Neuronal stem cell (in vitro differentiated cells): Measurements from ENCODE around the gene ARHGEF10L.

Source experiments
- DNase-seq: peaks from one replicate; pipeline ENCODE4 v3.0.0-alpha.2; 2013; ENCODE audit warnings: low spot score
- H2AFZ ChIP-seq: one replicate; pipeline ENCODE4 v1.6.1; 2013; ENCODE audit warnings: mild to moderate bottlenecking, low read length, inconsistent platforms
- H2AK5ac ChIP-seq: 2 replicates; pipeline ENCODE4 v1.6.1; 2013; ENCODE audit warnings: low read depth, mild to moderate bottlenecking, inconsistent platforms, low read length, moderate library complexity, mixed read lengths
- H2BK120ac ChIP-seq: 2 replicates; pipeline ENCODE4 v1.6.1; 2013; ENCODE audit warnings: low read depth, mild to moderate bottlenecking, inconsistent platforms, low read length, moderate library complexity, mixed read lengths
- H2BK12ac ChIP-seq: one replicate; pipeline ENCODE4 v1.6.1; 2013; ENCODE audit warnings: low read length, inconsistent platforms
- H2BK15ac ChIP-seq: 2 replicates; pipeline ENCODE4 v1.6.1; 2013; ENCODE audit warnings: mild to moderate bottlenecking, low read length, inconsistent platforms, mixed read lengths
- H2BK5ac ChIP-seq: one replicate; pipeline ENCODE4 v1.6.1; 2013; ENCODE audit warnings: inconsistent platforms, mild to moderate bottlenecking, low read length, moderate library complexity
- H3K14ac ChIP-seq: one replicate; pipeline ENCODE4 v1.6.1; 2013; ENCODE audit warnings: low read length, inconsistent platforms
- H3K18ac ChIP-seq: 2 replicates; pipeline ENCODE4 v1.6.1; 2013; ENCODE audit warnings: low read length, inconsistent platforms
- H3K23ac ChIP-seq: 2 replicates; pipeline ENCODE4 v1.6.1; 2013; ENCODE audit warnings: low read depth, mild to moderate bottlenecking, mixed read lengths, low read length, inconsistent platforms; ENCODE audit not compliant: poor library complexity
- H3K27ac ChIP-seq: replicated peaks from 3 replicates; pipeline ENCODE4 v1.5.1; 2013; ENCODE audit warnings: low read length, inconsistent platforms
- H3K27me3 ChIP-seq, 3 experiments: 2 replicates each; pipeline ENCODE4 v1.6.1; 2013; ENCODE audit warnings: low read length in 3 of 3, mild to moderate bottlenecking in 2 of 3, inconsistent platforms in 1 of 3, low read depth in 1 of 3, mixed read lengths in 1 of 3, moderate library complexity in 1 of 3; ENCODE audit not compliant: control insufficient read depth in 3 of 3, insufficient read depth in 3 of 3
- H3K36me3 ChIP-seq, 2 donors: replicated peaks in 1 of 2; 2 replicates each; pipeline ENCODE4 v1.6.1; 2013; ENCODE audit warnings: low read length in 2 of 2; ENCODE audit not compliant: control insufficient read depth in 2 of 2, insufficient read depth in 2 of 2
- H3K4ac ChIP-seq: 2 replicates; pipeline ENCODE4 v1.6.1; 2013; ENCODE audit warnings: inconsistent platforms, mild to moderate bottlenecking, low read length, moderate library complexity
- H3K4me1 ChIP-seq, 2 donors: 1 replicate in 1 of 2; 2 replicates in 1 of 2; pipeline ENCODE4 v1.6.1; 2013; ENCODE audit warnings: low read length in 2 of 2, low read depth in 1 of 2; ENCODE audit not compliant: control insufficient read depth in 2 of 2, insufficient read depth in 1 of 2
- H3K4me2 ChIP-seq: one replicate; pipeline ENCODE4 v1.6.1; 2013; ENCODE audit warnings: mild to moderate bottlenecking, low read length, inconsistent platforms; ENCODE audit not compliant: insufficient read depth, poor library complexity, severe bottlenecking
- H3K4me3 ChIP-seq, 2 donors: 2 replicates each; pipeline ENCODE4 v1.5.1; 2013; ENCODE audit warnings: low read length in 2 of 2, mild to moderate bottlenecking in 2 of 2, inconsistent platforms in 1 of 2, moderate library complexity in 1 of 2
- H3K79me1 ChIP-seq: one replicate; pipeline ENCODE4 v1.6.1; 2013; ENCODE audit warnings: low read depth, mild to moderate bottlenecking, inconsistent platforms, low read length, moderate library complexity
- H3K9ac ChIP-seq: one replicate; pipeline ENCODE4 v1.6.1; 2013; ENCODE audit warnings: mild to moderate bottlenecking, low read depth, low read length, inconsistent platforms; ENCODE audit not compliant: poor library complexity
- H3K9me3 ChIP-seq, 2 donors: replicated peaks in 1 of 2; 2 replicates each; pipeline versions ENCODE3 to v1.6.1; 2013; ENCODE audit warnings: low read length in 2 of 2, mild to moderate bottlenecking in 2 of 2, inconsistent platforms in 1 of 2, low read depth in 1 of 2, mixed read lengths in 1 of 2, moderate library complexity in 1 of 2; ENCODE audit not compliant: control insufficient read depth in 2 of 2, insufficient read depth in 1 of 2
- H4K8ac ChIP-seq: one replicate; pipeline ENCODE4 v1.6.1; 2013; ENCODE audit warnings: low read depth, mild to moderate bottlenecking, inconsistent platforms, low read length, moderate library complexity
- H4K91ac ChIP-seq: one replicate; pipeline ENCODE4 v1.6.1; 2013; ENCODE audit warnings: low read length, low read depth, mild to moderate bottlenecking, inconsistent platforms; ENCODE audit not compliant: poor library complexity
- WGBS, 2 donors: extraction: QIAGEN DNeasy Blood & Tissue Kit; methylation state at CpG; one replicate each; pipeline ENCODE4 v1.1.7; 2013; ENCODE audit warnings: missing lambda C conversion rate in 2 of 2, mixed read lengths in 1 of 2; ENCODE audit not compliant: insufficient read length in 2 of 2, insufficient replicate concordance in 1 of 2; ENCODE audit errors: extremely low coverage in 2 of 2; 5-methylcytosine and 5-hydroxymethylcytosine counted together

The ARHGEF10L gene

GRCh38 chr1:17605582-17606344 lies 66.3 kb downstream of the ARHGEF10L start:
- no CpG with 5 or more reads among the region's 15 CpGs for WGBS, 2 donors

DNA sequence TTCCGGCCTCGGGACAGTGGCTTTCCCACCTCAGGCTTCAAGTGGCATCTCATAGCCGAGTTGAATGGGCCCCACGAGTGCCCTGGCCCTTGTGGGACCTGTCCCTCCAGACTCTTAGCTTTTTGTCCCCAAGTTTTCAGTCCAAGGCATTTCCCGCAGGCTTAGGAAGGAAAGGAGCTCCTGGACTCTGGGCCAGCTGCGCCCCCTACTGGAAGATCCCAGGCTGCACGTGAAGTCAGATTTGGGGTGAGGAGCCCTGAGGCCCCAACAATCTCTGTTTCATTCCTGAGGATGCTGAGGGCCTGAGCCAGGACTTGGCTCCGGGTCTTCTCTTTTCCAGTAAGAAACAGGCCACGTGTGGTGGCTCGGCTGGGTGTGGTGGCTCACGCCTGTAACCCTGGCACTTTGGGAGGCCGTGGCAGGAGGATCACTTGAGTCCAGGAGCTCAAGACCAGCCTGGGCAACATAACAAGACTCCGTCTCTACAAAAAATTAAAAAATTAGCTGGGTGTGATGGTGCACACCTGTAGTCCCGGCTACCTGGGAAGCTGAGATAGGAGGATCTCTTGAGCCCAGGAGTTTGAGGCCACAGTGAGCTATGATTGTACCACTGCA lies 67.4 kb downstream of the ARHGEF10L start:
- Histone ChIP-seq H3K79me1 (peaks cover 3% of the 10 kb centered on the region), H4K8ac (no peak overlapping the region), H3K14ac (no peak overlapping the region), H2AK5ac (peak overlapping the region; percentile 56), H4K91ac (no peak overlapping the region), H3K27me3 (no peaks in the 10 kb centered on the region), H2BK12ac (no peak overlapping the region), H2BK5ac (no peak overlapping the region), H2AFZ (no peak overlapping the region), H3K9me3 (no peaks in the 10 kb centered on the region), H3K27ac (no peak overlapping the region), H3K4me3 (no peak overlapping the region), H3K9ac (no peak overlapping the region), H3K18ac (peak overlapping the region; percentile 39), H2BK120ac (no peak overlapping the region), H3K4ac (no peak overlapping the region), H3K4me1 (peaks cover 0 to 2% of the 10 kb centered on the region in 2 donors), H3K4me2 (no peak overlapping the region), H3K23ac (no peak overlapping the region), H2BK15ac (no peak overlapping the region), H3K36me3 (peaks cover 9 to 60% of the 10 kb centered on the region in 2 donors)
- no CpG with 5 or more reads among the region's 14 CpGs for WGBS, 2 donors
- peak; percentile 75 for DNase-seq

More at GRCh38 chr1:17605582-17606344, 66.3 kb downstream of the ARHGEF10L start:
- no peak overlapping the region for H3K4ac ChIP-seq
- DNase-seq: no peak
- peak overlapping the region in 1 of 2 donors; percentile 10 for H3K4me3 ChIP-seq
- H2BK120ac ChIP-seq: no peak overlapping the region
- H3K18ac ChIP-seq: no peak overlapping the region
- H3K79me1 ChIP-seq: peaks cover 6% of the 10 kb centered on the region
- peak overlapping the region; percentile 22 for H2BK5ac ChIP-seq
- H2BK12ac ChIP-seq: no peak overlapping the region
- no peaks in the 10 kb centered on the region for H3K27me3 ChIP-seq
- H4K8ac ChIP-seq: no peak overlapping the region
- H3K4me2 ChIP-seq: no peak overlapping the region
- no peak overlapping the region for H4K91ac ChIP-seq
- no peak overlapping the region for H3K23ac ChIP-seq
- H3K36me3 ChIP-seq: peaks cover 9 to 50% of the 10 kb centered on the region in 2 donors
- H3K9ac ChIP-seq: peak overlapping the region; percentile 72
- no peak overlapping the region for H2AFZ ChIP-seq
- H2AK5ac ChIP-seq: no peak overlapping the region
- peaks cover 0 to 2% of the 10 kb centered on the region in 2 donors for H3K4me1 ChIP-seq
- no peaks in the 10 kb centered on the region for H3K9me3 ChIP-seq
- H2BK15ac ChIP-seq: no peak overlapping the region
- no peak overlapping the region for H3K27ac ChIP-seq
- no peak overlapping the region for H3K14ac ChIP-seq

DNA sequence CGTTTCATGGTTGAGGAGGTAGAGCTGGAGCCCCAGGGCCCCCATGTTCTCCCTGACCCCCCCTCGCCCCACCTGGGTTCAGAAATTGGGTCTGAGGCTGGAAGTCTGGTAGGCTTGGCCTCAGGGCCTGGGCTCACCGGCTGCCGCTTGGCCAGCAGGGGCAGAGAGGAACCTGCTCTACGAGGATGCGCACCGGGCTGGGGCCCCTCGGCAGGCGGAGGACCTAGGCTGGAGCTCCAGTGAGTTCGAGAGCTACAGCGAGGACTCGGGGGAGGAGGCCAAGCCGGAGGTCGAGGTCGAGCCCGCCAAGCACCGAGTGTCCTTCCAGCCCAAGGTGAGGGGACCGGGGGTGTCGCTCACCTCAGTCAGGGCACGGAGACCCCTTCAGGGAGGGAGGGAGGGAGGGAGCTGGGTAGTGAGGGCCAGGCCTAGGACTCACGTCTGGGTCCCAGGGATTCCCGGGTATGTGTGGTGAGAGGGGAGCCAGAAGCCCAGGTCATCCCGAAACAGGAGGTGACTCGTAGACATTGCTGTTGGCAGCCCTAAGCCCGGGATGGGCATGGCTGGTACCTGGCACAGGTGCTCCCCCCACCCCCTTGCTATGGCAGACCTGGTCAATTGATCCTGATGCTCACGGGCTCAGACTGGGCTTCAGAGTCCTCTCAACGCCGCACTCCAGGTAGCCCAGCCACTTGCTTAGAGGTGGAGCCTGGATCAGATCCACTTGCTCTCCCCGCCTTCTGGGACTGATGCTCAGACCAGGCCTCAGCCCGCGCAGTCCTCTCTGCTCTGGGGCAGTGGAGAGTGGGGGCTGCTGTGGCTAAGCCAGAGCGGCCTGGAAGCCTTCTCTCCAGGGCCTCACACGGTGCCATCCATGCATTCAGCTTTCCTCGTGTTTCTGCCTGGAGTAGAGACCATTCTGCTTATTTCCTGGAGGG lies 68.4 kb downstream of the ARHGEF10L start:
- Histone ChIP-seq H4K8ac (no peak overlapping the region), H2BK120ac (no peak overlapping the region), H3K18ac (no peak overlapping the region), H2AK5ac (no peak overlapping the region), H3K14ac (no peak overlapping the region), H2BK12ac (no peak overlapping the region), H2BK5ac (peak overlapping the region; percentile 59), H3K4me2 (no peak overlapping the region), H3K4ac (no peak overlapping the region), H3K4me3 (no peak overlapping the region), H3K27ac (no peak overlapping the region), H3K9ac (peak overlapping the region; percentile 54), H3K4me1 (peaks cover 0 to 2% of the 10 kb centered on the region in 2 donors), H3K9me3 (no peaks in the 10 kb centered on the region), H2BK15ac (no peak overlapping the region), H3K23ac (peak overlapping the region; percentile 8), H3K36me3 (peaks cover 9 to 68% of the 10 kb centered on the region in 2 donors), H2AFZ (no peak overlapping the region), H4K91ac (no peak overlapping the region), H3K27me3 (no peaks in the 10 kb centered on the region), H3K79me1 (no peaks in the 10 kb centered on the region)
- whole genome bisulfite sequencing, 2 donors: no CpG with 5 or more reads among the region's 34 CpGs
- DNase-seq: no peak
